ENCODE data around the gene ASB18. TPM values are rescaled to one million over a fixed set of nuclear protein-coding genes. Genes with fewer than 3 reads are reported as not detected.

ASB18 gene
- total RNA-seq, 1 donor from 2014 or later: not detected

- Histone ChIP-seq H3K9ac (no peak overlapping the region), H3K27ac (no peak overlapping the region), H3K4me1 (peaks cover 16% of the 10 kb centered on the region), H3K4me3 (no peak overlapping the region), H3K9me3 (ENCODE audit: low read depth) (no peaks in the 10 kb centered on the region), H3F3A (ENCODE audit: low read depth) (peaks cover 17% of the 10 kb centered on the region), H3K79me2 (ENCODE audit: low read depth) (no peaks in the 10 kb centered on the region), H3K27me3 (peaks cover 100% of the 10 kb centered on the region), H3K36me3 (no peaks in the 10 kb centered on the region), H2AFZ (replicated peaks) (no peak overlapping the region), H4K20me1 (ENCODE audit: low read depth) (peaks cover 67% of the 10 kb centered on the region), H3K4me2 (no peak overlapping the region)
- H3K4me1 Mint-ChIP-seq: peaks cover 30% of the 10 kb centered on the region
- peaks cover 6% of the 10 kb centered on the region for H3K36me3 Mint-ChIP-seq
- no peak overlapping the region for H3K27ac Mint-ChIP-seq
- no peak for DNase-seq (ENCODE audit: low spot score)
- TF ChIP-seq CTCF (IDR thresholded peaks at IDR 0.05): no peak
- no peak for TF ChIP-seq EZH2phosphoT487 (IDR thresholded peaks at IDR 0.05)
- TF ChIP-seq EZH2 (IDR thresholded peaks at IDR 0.05): no peak
- peaks cover 16% of the 10 kb centered on the region for H3K9me3 Mint-ChIP-seq
- no peak overlapping the region for H3K4me3 Mint-ChIP-seq
- H3K27me3 Mint-ChIP-seq (ENCODE audit: insufficient read depth, low read depth): peaks cover 52% of the 10 kb centered on the region
Observed at GRCh38 chr2:236157366-236157765, 106.8 kb downstream of the ASB18 start.

DNA sequence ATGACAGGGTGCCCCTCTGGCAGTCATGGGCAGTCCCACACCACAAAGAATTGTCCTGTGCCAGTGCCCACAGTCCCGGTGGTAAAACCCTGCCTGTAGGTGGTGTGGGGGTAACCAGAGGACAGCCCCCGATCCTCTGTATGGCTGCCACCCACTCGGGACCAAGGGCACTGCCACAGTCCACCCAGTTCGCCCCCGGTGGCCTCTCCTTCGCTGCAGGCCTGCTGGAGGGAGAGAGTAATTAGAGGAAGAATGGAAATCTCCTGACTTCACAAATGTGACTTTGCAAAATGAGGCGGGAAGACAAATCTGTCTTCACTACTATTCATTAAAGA lies 107.4 kb downstream of the ASB18 start:
- Histone ChIP-seq H3F3A (ENCODE audit: low read depth) (peaks cover 17% of the 10 kb centered on the region), H3K4me1 (peaks cover 16% of the 10 kb centered on the region), H3K4me3 (no peak overlapping the region), H4K20me1 (ENCODE audit: low read depth) (peaks cover 61% of the 10 kb centered on the region), H3K36me3 (no peaks in the 10 kb centered on the region), H3K9ac (no peak overlapping the region), H3K27ac (no peak overlapping the region), H2AFZ (replicated peaks) (no peak overlapping the region), H3K4me2 (no peak overlapping the region), H3K27me3 (peaks cover 97% of the 10 kb centered on the region), H3K79me2 (ENCODE audit: low read depth) (no peaks in the 10 kb centered on the region), H3K9me3 (ENCODE audit: low read depth) (no peaks in the 10 kb centered on the region)
- peaks cover 26% of the 10 kb centered on the region for H3K4me1 Mint-ChIP-seq
- peaks cover 6% of the 10 kb centered on the region for H3K36me3 Mint-ChIP-seq
- peaks cover 50% of the 10 kb centered on the region for H3K27me3 Mint-ChIP-seq (ENCODE audit: insufficient read depth, low read depth)
- H3K9me3 Mint-ChIP-seq: peaks cover 19% of the 10 kb centered on the region
- DNase-seq (ENCODE audit: low spot score): no peak
- no peak overlapping the region for H3K4me3 Mint-ChIP-seq
- no peak overlapping the region for H3K27ac Mint-ChIP-seq
- TF ChIP-seq CTCF (IDR thresholded peaks at IDR 0.05): no peak

DNA sequence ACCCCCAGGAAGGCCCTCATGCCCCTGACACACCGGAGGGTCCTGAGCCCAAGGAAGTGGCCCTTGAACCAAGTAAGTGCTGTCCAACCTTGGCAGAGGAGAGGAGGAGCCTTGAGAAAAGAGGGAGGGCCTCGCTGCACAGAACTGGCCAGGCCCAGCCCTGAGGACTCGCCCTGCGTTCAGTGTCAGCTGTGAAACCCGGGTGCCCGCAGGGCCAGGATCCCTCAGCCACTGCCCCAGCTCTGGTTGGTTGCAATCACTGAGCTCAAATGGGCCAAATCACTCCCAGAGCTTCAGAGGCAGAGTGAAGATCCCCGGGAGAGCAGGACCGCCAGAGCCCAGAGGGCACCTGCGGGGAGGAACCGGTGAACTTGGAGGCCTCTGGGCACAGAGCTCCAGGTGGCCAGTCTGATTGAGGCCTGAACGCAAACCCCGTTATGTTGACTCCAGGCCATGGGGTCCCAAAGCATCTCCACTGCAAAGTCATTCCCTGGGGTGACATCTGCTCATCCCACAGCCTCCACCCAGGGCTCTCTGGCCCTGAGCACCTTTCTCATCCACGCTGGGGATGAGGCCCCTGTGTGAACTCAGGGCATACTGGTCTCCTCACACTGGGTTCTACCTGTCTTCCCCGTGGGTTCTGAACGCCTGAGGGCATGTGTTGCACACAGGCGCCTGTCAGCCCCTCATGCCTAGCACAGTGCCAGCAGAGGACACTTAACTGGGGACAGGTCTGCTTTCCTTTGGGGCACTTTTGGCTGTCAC lies 107.9 kb downstream of the ASB18 start:
- H3K79me2 ChIP-seq (ENCODE audit: low read depth): no peaks in the 10 kb centered on the region
- no peak for TF ChIP-seq EZH2 (IDR thresholded peaks at IDR 0.05)
- no peak for TF ChIP-seq EZH2phosphoT487 (IDR thresholded peaks at IDR 0.05)
- no peak for TF ChIP-seq CTCF (IDR thresholded peaks at IDR 0.05)
- H3K4me3 Mint-ChIP-seq: no peak overlapping the region
- H3K36me3 Mint-ChIP-seq: peaks cover 6% of the 10 kb centered on the region
- H3K9ac ChIP-seq: no peak overlapping the region
- no peak for DNase-seq (ENCODE audit: low spot score)
- H3K27ac ChIP-seq: no peak overlapping the region
- H3K4me2 ChIP-seq: no peak overlapping the region
- H3K27me3 Mint-ChIP-seq (ENCODE audit: insufficient read depth, low read depth): peaks cover 48% of the 10 kb centered on the region
- H3K27ac Mint-ChIP-seq: no peak overlapping the region
- H3K9me3 ChIP-seq (ENCODE audit: low read depth): no peaks in the 10 kb centered on the region
- peaks cover 17% of the 10 kb centered on the region for H3F3A ChIP-seq (ENCODE audit: low read depth)
- peaks cover 21% of the 10 kb centered on the region for H3K9me3 Mint-ChIP-seq
- H3K4me3 ChIP-seq: no peak overlapping the region
- H3K36me3 ChIP-seq: no peaks in the 10 kb centered on the region
- peaks cover 96% of the 10 kb centered on the region for H3K27me3 ChIP-seq
- H3K4me1 ChIP-seq: peaks cover 16% of the 10 kb centered on the region
- H4K20me1 ChIP-seq (ENCODE audit: low read depth): peaks cover 56% of the 10 kb centered on the region
- H3K4me1 Mint-ChIP-seq: peaks cover 21% of the 10 kb centered on the region
- H2AFZ ChIP-seq (replicated peaks): no peak overlapping the region

All from neural progenitor cell (in vitro differentiated cells).